GM18909 (cell line): ENCODE data around the gene DMBX1.

ENCODE experiments used
- ATAC-seq: cut with Tn5 transposase; IDR thresholded peaks from one replicate; pipeline ENCODE4 v1.9.1; 2021; ENCODE audit warnings: mild to moderate bottlenecking; ENCODE audit not compliant: unreplicated experiment, poor library complexity

DMBX1 gene

DNA sequence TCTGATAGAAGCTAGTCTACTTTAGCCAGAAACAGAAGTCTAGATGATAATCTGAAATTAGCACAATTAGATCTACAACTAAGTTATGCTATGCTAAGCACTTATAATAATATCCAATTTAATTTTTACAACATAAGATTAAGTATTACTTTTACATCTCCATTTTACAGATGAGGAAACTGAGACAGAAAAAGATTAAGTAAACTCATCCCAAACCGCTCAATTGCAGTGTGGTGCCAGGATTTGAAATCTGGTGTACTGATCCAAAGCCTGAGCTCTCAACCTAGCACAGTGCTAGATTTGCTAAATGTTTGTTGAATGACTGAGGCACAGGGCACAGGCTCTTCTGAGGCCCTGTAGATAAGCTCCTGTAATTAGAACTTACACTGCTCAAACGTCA, 48.0 kb downstream of the DMBX1 start:
- ATAC-seq: no peak

DNA sequence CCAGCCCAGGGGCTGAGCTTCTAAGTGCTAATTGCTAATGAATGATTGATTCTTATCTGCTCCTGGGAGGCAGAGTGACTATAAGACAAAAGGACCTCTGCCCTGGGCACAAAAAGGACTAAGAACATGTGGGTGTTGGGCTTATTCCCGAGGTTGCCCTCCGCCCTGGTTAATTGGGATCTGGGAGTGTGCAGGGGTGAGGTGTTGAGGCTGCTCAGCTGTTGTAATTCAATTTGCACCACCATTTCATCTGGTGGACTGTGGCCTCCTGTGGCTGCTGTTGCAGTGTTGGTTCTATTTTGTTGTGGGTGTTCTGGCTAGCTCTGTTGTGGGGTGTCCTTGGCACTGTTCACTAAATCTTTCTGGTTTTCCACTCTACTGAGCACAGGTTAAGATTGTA, 48.5 kb downstream of the DMBX1 start:
- no peak for ATAC-seq
